H1 (cell line): ENCODE measurements around the gene TMEM144. TPM values are rescaled to one million over a fixed set of nuclear protein-coding genes. Genes with fewer than 3 reads are reported as not detected.

ENCODE experiments used
- CTCF ChIA-PET: fragments of 300-600 bp; sonication (Branson Sonifier 250); formaldehyde crosslinking; loops from one replicate; lab custom pipeline; 2021; ENCODE audit not compliant: partially characterized antibody; lab: Charles Lee
- POLR2A ChIA-PET: fragments of 300-600 bp; sonication (Branson Sonifier 250); formaldehyde crosslinking; loops from one replicate; lab custom pipeline; 2021; ENCODE audit warnings: inconsistent platforms; ENCODE audit not compliant: partially characterized antibody; lab: Charles Lee
- DNase-seq, 2 experiments: peaks; one replicate each; pipeline versions ENCODE4 v3.0.0 to v3.0.0-alpha.2; 2010 to 2022; ENCODE audit warnings: low spot score in 2 of 2, low read depth in 1 of 2, mixed read lengths in 1 of 2
- FAIRE-seq: peaks from 2 replicates; lab custom pipeline; 2011; peaks lifted over from hg19 to GRCh38; lab: Jason Lieb, UNC
- H2AFZ ChIP-seq: 2 replicates; pipeline ENCODE4 v1.8.1; 2012; ENCODE audit warnings: low read length, inconsistent platforms
- H2AK5ac ChIP-seq: 2 replicates; pipeline ENCODE4 v1.6.1; 2013; ENCODE audit warnings: low read depth, low read length
- H2BK120ac ChIP-seq: replicated peaks from 2 replicates; pipeline ENCODE3; 2013; ENCODE audit warnings: low read depth, low read length, inconsistent platforms
- H2BK12ac ChIP-seq: 2 replicates; pipeline ENCODE4 v1.6.1; 2013; ENCODE audit warnings: low read depth, low read length
- H2BK15ac ChIP-seq: 2 replicates; pipeline ENCODE4 v1.6.1; 2013; ENCODE audit warnings: low read length
- H2BK20ac ChIP-seq: 2 replicates; pipeline ENCODE4 v1.6.1; 2013; ENCODE audit warnings: low read length
- H2BK5ac ChIP-seq: 2 replicates; pipeline ENCODE4 v1.6.1; 2013; ENCODE audit warnings: low read depth, low read length
- H3K14ac ChIP-seq: 2 replicates; pipeline ENCODE4 v1.6.1; 2013; ENCODE audit warnings: inconsistent platforms; ENCODE audit not compliant: insufficient read length
- H3K18ac ChIP-seq: 2 replicates; pipeline ENCODE4 v1.6.1; 2013; ENCODE audit warnings: low read length; ENCODE audit errors: extremely low read depth
- H3K23ac ChIP-seq: 2 replicates; pipeline ENCODE4 v1.6.1; 2013; ENCODE audit warnings: inconsistent platforms; ENCODE audit not compliant: insufficient read length
- H3K23me2 ChIP-seq: 2 replicates; pipeline ENCODE4 v1.6.1; 2013; ENCODE audit warnings: low read depth, low read length
- H3K27ac ChIP-seq: 2 replicates; pipeline ENCODE4 v1.6.1; 2011; ENCODE audit warnings: low read depth, low read length, inconsistent platforms
- H3K27me3 ChIP-seq, 4 experiments: replicated peaks in 1 of 4; 1 replicate in 1 of 4; 2 replicates in 3 of 4; pipeline versions ENCODE4 v1.6.1 to v1.8.1; 2011 to 2013; ENCODE audit warnings: low read length in 3 of 4, mild to moderate bottlenecking in 3 of 4, inconsistent platforms in 2 of 4, mixed read lengths in 2 of 4, moderate library complexity in 1 of 4; ENCODE audit not compliant: control insufficient read depth in 3 of 4, insufficient read depth in 3 of 4; ENCODE audit errors: extremely low read depth in 1 of 4
- H3K36me3 ChIP-seq, 4 experiments: 2 replicates each; pipeline versions ENCODE4 v1.6.1 to v1.8.1; 2011 to 2013; ENCODE audit warnings: mild to moderate bottlenecking in 4 of 4, low read length in 3 of 4, moderate library complexity in 2 of 4, control low read depth in 1 of 4, inconsistent platforms in 1 of 4; ENCODE audit not compliant: insufficient read depth in 4 of 4, control insufficient read depth in 2 of 4
- H3K4ac ChIP-seq: replicated peaks from 2 replicates; pipeline ENCODE3; 2013; ENCODE audit warnings: low read length, low read depth, mixed read lengths, inconsistent platforms; ENCODE audit not compliant: insufficient read length
- H3K4me1 ChIP-seq, 4 experiments: replicated peaks in 1 of 4; 1 replicate in 1 of 4; 2 replicates in 3 of 4; pipeline versions ENCODE4 v1.6.1 to v1.8.1; 2011 to 2013; ENCODE audit warnings: low read length in 3 of 4, inconsistent platforms in 2 of 4, mixed read lengths in 1 of 4; ENCODE audit not compliant: insufficient read depth in 4 of 4, control insufficient read depth in 3 of 4
- H3K4me2 ChIP-seq, 2 experiments: 2 replicates each; pipeline versions ENCODE4 v1.6.1 to v1.8.1; 2011 to 2013; ENCODE audit warnings: low read depth in 2 of 2, low read length in 2 of 2, control low read depth in 1 of 2, inconsistent platforms in 1 of 2, mild to moderate bottlenecking in 1 of 2; ENCODE audit not compliant: insufficient read depth in 1 of 2
- H3K4me3 ChIP-seq, 4 experiments: fragments of 200-600, 300-600 bp in 1 of 4; sonication (generic), shearing (Covaris generic), sonication (Bioruptor Twin) in 1 of 4; 2 replicates each; pipeline versions ENCODE4 v1.5.1 to v1.8.1; 2011 to 2016; ENCODE audit warnings: low read length in 4 of 4, low read depth in 3 of 4, control low read depth in 2 of 4, inconsistent platforms in 2 of 4, mild to moderate bottlenecking in 2 of 4, mixed read lengths in 1 of 4, moderate library complexity in 1 of 4; ENCODE audit not compliant: insufficient read depth in 2 of 4; ENCODE audit errors: extremely low read depth in 1 of 4
- H3K56ac ChIP-seq: replicated peaks from 2 replicates; pipeline ENCODE3; 2013; ENCODE audit warnings: low read depth, mild to moderate bottlenecking, mixed read lengths, low read length, inconsistent platforms; ENCODE audit not compliant: insufficient read length
- H3K79me1 ChIP-seq: 2 replicates; pipeline ENCODE4 v1.6.1; 2013; ENCODE audit warnings: low read depth, low read length, control low read depth
- H3K79me2 ChIP-seq, 2 experiments: 2 replicates each; pipeline versions ENCODE4 v1.6.1 to v1.8.1; 2012 to 2013; ENCODE audit warnings: low read length in 2 of 2, mild to moderate bottlenecking in 2 of 2, inconsistent platforms in 1 of 2; ENCODE audit not compliant: insufficient read depth in 2 of 2, control insufficient read depth in 1 of 2
- H3K9ac ChIP-seq, 4 experiments: replicated peaks in 1 of 4; 1 replicate in 1 of 4; 2 replicates in 3 of 4; pipeline versions ENCODE4 v1.6.1 to v1.8.1; 2011 to 2013; ENCODE audit warnings: low read depth in 3 of 4, low read length in 3 of 4, control low read depth in 2 of 4, mild to moderate bottlenecking in 2 of 4, moderate library complexity in 2 of 4, inconsistent platforms in 1 of 4; ENCODE audit errors: extremely low read depth in 1 of 4
- H3K9me3 ChIP-seq, 2 experiments: 2 replicates each; pipeline versions ENCODE4 v1.6.1 to v1.8.1; 2012 to 2013; ENCODE audit warnings: mild to moderate bottlenecking in 2 of 2, moderate library complexity in 2 of 2, control low read depth in 1 of 2, inconsistent platforms in 1 of 2, low read depth in 1 of 2, low read length in 1 of 2, mixed read lengths in 1 of 2; ENCODE audit not compliant: insufficient read depth in 2 of 2
- H4K20me1 ChIP-seq, 2 experiments: replicated peaks in 1 of 2; 2 replicates each; pipeline versions ENCODE3 to v1.8.1; 2011 to 2013; ENCODE audit warnings: inconsistent platforms in 2 of 2, low read length in 2 of 2, mild to moderate bottlenecking in 1 of 2; ENCODE audit not compliant: insufficient read depth in 2 of 2, control insufficient read depth in 1 of 2
- H4K5ac ChIP-seq: 2 replicates; pipeline ENCODE4 v1.6.1; 2013; ENCODE audit warnings: low read length, low read depth, mixed read lengths, inconsistent platforms; ENCODE audit not compliant: insufficient read length
- H4K8ac ChIP-seq: 2 replicates; pipeline ENCODE4 v1.8.0; 2013; ENCODE audit warnings: mild to moderate bottlenecking, moderate library complexity, low read length, inconsistent platforms; ENCODE audit not compliant: insufficient read depth; ENCODE audit errors: extremely low read depth
- H4K91ac ChIP-seq: replicated peaks from 2 replicates; pipeline ENCODE3; 2013; ENCODE audit warnings: low read length, mixed read lengths, inconsistent platforms; ENCODE audit not compliant: insufficient read length
- BACH1 ChIP-seq: IDR thresholded peaks from 2 replicates; pipeline ENCODE4 v1.6.1; 2012; ENCODE audit warnings: low read length, improper control_type of control experiment
- CBX8 ChIP-seq: fragments of 300-800, 300-1000 bp; sonication (generic); IDR thresholded peaks from 2 replicates; pipeline ENCODE4 v1.7.1; 2016; ENCODE audit warnings: low read depth, low read length, borderline replicate concordance
- EGR1 ChIP-seq: IDR thresholded peaks from 2 replicates; pipeline ENCODE4 v1.6.1; 2011; ENCODE audit warnings: low read depth, low read length, borderline replicate concordance
- JUN ChIP-seq: IDR thresholded peaks from 2 replicates; pipeline ENCODE4 v1.6.1; 2011; ENCODE audit warnings: low read depth, mild to moderate bottlenecking, improper control_type of control experiment, low read length
- JUND ChIP-seq: IDR thresholded peaks from 2 replicates; pipeline ENCODE4 v1.6.1; 2011; ENCODE audit warnings: mild to moderate bottlenecking, improper control_type of control experiment, low read length
- MAFK ChIP-seq: IDR thresholded peaks from 2 replicates; pipeline ENCODE4 v1.6.1; 2012; ENCODE audit warnings: low read depth, mild to moderate bottlenecking, improper control_type of control experiment, low read length
- MAX ChIP-seq: IDR thresholded peaks from 2 replicates; pipeline ENCODE4 v1.6.1; 2012; ENCODE audit warnings: inconsistent platforms
- RAD21 ChIP-seq, 2 experiments: IDR thresholded peaks in 1 of 2; conservative IDR thresholded peaks in 1 of 2; 2 replicates each; pipeline ENCODE4 v1.6.1; 2011; ENCODE audit warnings: low read depth in 2 of 2, low read length in 2 of 2, improper control_type of control experiment in 1 of 2, inconsistent platforms in 1 of 2, mild to moderate bottlenecking in 1 of 2, moderate library complexity in 1 of 2
- TEAD4 ChIP-seq: IDR thresholded peaks from 2 replicates; pipeline ENCODE4 v1.6.1; 2012; ENCODE audit warnings: low read depth, low read length, inconsistent platforms, mixed read lengths
- WGBS, 2 experiments: shearing (Covaris generic) in 1 of 2; methylation state at CpG; one replicate each; pipeline versions ENCODE4 v1.1.6 to v1.1.7; 2013 to 2015; ENCODE audit warnings: low lambda C conversion rate in 2 of 2, mixed read lengths in 2 of 2, inconsistent platforms in 1 of 2, low coverage in 1 of 2, missing lambda C conversion rate in 1 of 2; ENCODE audit not compliant: insufficient replicate concordance in 2 of 2, insufficient coverage in 1 of 2, insufficient read length in 1 of 2; ENCODE audit errors: extremely low coverage in 1 of 2, missing lambda C conversion rate in 1 of 2; 5-methylcytosine and 5-hydroxymethylcytosine counted together
- polyA plus RNA-seq, 7 experiments: library from polyadenylated mRNA; depleted of rRNA in 3 of 7; stranded (reverse) in 5 of 7; unstranded in 2 of 7; fragments of >200 nt in 5 of 7; fragments of 200-250 nt in 2 of 7; gene quantifications; 1 replicate in 5 of 7; 2 replicates in 1 of 7; 4 replicates in 1 of 7; pipeline versions ENCODE4 v1.2.1 to v1.2.3, GENCODE V29; 2011 to 2013; ENCODE audit warnings: missing spikeins in 2 of 7, mixed read lengths in 2 of 7
- total RNA-seq: library from RNA; stranded (reverse); fragmentation: NEBNext Ultra II Directional; extraction: Animal tissue kit (Norgen Biotek cat#: 25700); gene quantifications from 2 replicates; pipeline ENCODE4 v1.2.1, GENCODE V29; 2021

The TMEM144 gene
- total and polyA plus RNA-seq, 2 of the 8 experiments (the other 6 are each of a cell fraction or from before 2014, with no cell fraction given), result 1.9 to 2.6 TPM

- H2AFZ ChIP-seq, result no peak overlapping the region
- H2BK20ac ChIP-seq, result no peak overlapping the region
- WGBS, 2 experiments, result 89% methylated on average over 5 of the region's 5 CpGs; no CpG with 5 or more reads in 1 of the 2 experiments
- H3K23me2 ChIP-seq, result no peaks in the 10 kb centered on the region
- H3K36me3 ChIP-seq, result no peaks in the 10 kb centered on the region
- H2BK120ac ChIP-seq, result no peak overlapping the region
- H3K79me1 ChIP-seq, result no peaks in the 10 kb centered on the region
- no peak overlapping the region for H2BK12ac ChIP-seq
- no peak overlapping the region for H3K14ac ChIP-seq
- no peak overlapping the region for H2BK15ac ChIP-seq
- CTCF ChIA-PET, result interaction anchor here (0.6 to 1.3 kb wide), 6 partner anchors 19 to 351 kb away, joined by 3 to 5 read pairs (median 3); no protein-coding TSS in a partner anchor
- POLR2A ChIA-PET, result no interaction called here
- no peak overlapping the region for H4K91ac ChIP-seq
- no peaks in the 10 kb centered on the region for H4K20me1 ChIP-seq
- no peak overlapping the region for H4K5ac ChIP-seq
- H3K23ac ChIP-seq, result no peak overlapping the region
- DNase-seq (no peak), FAIRE-seq (no peak)
- H2BK5ac ChIP-seq, result no peak overlapping the region
- TF ChIP-seq MAX (no peak), RAD21 (IDR thresholded peaks at IDR 0.05 in 1 of 2, conservative IDR thresholded peaks at IDR 0.05 in 1 of 2; ENCODE audit: low read depth in 2 of 2, low read length in 2 of 2) (no peak), BACH1 (no peak), CBX8 (no peak), TEAD4 (no peak), JUND (no peak), EGR1 (no peak), JUN (no peak), MAFK (no peak)
- H3K9me3 ChIP-seq, result no peaks in the 10 kb centered on the region
- H3K9ac ChIP-seq, result no peak overlapping the region
- H3K27me3 ChIP-seq, result no peaks in the 10 kb centered on the region
- no peak overlapping the region for H2AK5ac ChIP-seq
- no peak overlapping the region for H3K4me2 ChIP-seq
- H3K18ac ChIP-seq, result no peak overlapping the region
- no peak overlapping the region for H3K27ac ChIP-seq
- H3K79me2 ChIP-seq, result no peaks in the 10 kb centered on the region
- H3K4me3 ChIP-seq, result no peak overlapping the region
- H4K8ac ChIP-seq, result no peak overlapping the region
- H3K4me1 ChIP-seq, result no peaks in the 10 kb centered on the region
- no peak overlapping the region for H3K4ac ChIP-seq
- H3K56ac ChIP-seq, result no peak overlapping the region
These were observed 64.3 kb downstream of the TMEM144 start for GRCh38 chr4:158274636-158275035.
